ENCODE data around the gene SOS2.

Gene SOS2

GRCh38 chr14:50100805-50101204 is 130.6 kb downstream of the SOS2 start:
- Histone ChIP-seq H2AFZ (ENCODE audit: low read depth, low read length) (no peak overlapping the region), H3K9me3 (ENCODE audit: low read length) (no peaks in the 10 kb centered on the region), H3K4me1 (ENCODE audit: insufficient read depth, low read length) (no peaks in the 10 kb centered on the region), H3K4me3 (ENCODE audit: low read length) (no peak overlapping the region), H3K36me3 (ENCODE audit: insufficient read depth, low read length) (no peaks in the 10 kb centered on the region), H3K27me3 (ENCODE audit: insufficient read depth, low read length) (no peaks in the 10 kb centered on the region)

- Histone ChIP-seq H3K36me3 (ENCODE audit: insufficient read depth, low read length) (no peaks in the 10 kb centered on the region), H3K27me3 (ENCODE audit: insufficient read depth, low read length) (no peaks in the 10 kb centered on the region), H3K4me3 (ENCODE audit: low read length) (no peak overlapping the region), H3K9me3 (ENCODE audit: low read length) (no peaks in the 10 kb centered on the region), H2AFZ (ENCODE audit: low read depth, low read length) (no peak overlapping the region), H3K4me1 (ENCODE audit: insufficient read depth, low read length) (no peaks in the 10 kb centered on the region)
Observed at GRCh38 chr14:50099335-50099734, 132.0 kb downstream of the SOS2 start.

- H3K27me3 ChIP-seq (ENCODE audit: insufficient read depth, low read length): no peaks in the 10 kb centered on the region
- H3K4me1 ChIP-seq (ENCODE audit: insufficient read depth, low read length): no peaks in the 10 kb centered on the region
- no peaks in the 10 kb centered on the region for H3K36me3 ChIP-seq (ENCODE audit: insufficient read depth, low read length)
- no peaks in the 10 kb centered on the region for H3K9me3 ChIP-seq (ENCODE audit: low read length)
- H3K4me3 ChIP-seq (ENCODE audit: low read length): no peak overlapping the region
- no peak overlapping the region for H2AFZ ChIP-seq (ENCODE audit: low read depth, low read length)
Observed at GRCh38 chr14:50095895-50096294, 135.5 kb downstream of the SOS2 start.

GRCh38 chr14:50094056-50094755 is 137.2 kb downstream of the SOS2 start:
- H3K36me3 ChIP-seq (ENCODE audit: insufficient read depth, low read length): no peaks in the 10 kb centered on the region

GRCh38 chr14:50093496-50093895 is 137.9 kb downstream of the SOS2 start:
- Histone ChIP-seq H3K4me1 (ENCODE audit: insufficient read depth, low read length) (no peaks in the 10 kb centered on the region), H3K4me3 (ENCODE audit: low read length) (no peak overlapping the region), H3K36me3 (ENCODE audit: insufficient read depth, low read length) (no peaks in the 10 kb centered on the region), H3K27me3 (ENCODE audit: insufficient read depth, low read length) (no peaks in the 10 kb centered on the region), H2AFZ (ENCODE audit: low read depth, low read length) (no peak overlapping the region), H3K9me3 (ENCODE audit: low read length) (no peaks in the 10 kb centered on the region)

More at GRCh38 chr14:50094056-50094755, 137.2 kb downstream of the SOS2 start:
- no peaks in the 10 kb centered on the region for H3K4me1 ChIP-seq (ENCODE audit: insufficient read depth, low read length)
- H2AFZ ChIP-seq (ENCODE audit: low read depth, low read length): no peak overlapping the region
- no peak overlapping the region for H3K4me3 ChIP-seq (ENCODE audit: low read length)
- H3K9me3 ChIP-seq (ENCODE audit: low read length): no peaks in the 10 kb centered on the region
- no peaks in the 10 kb centered on the region for H3K27me3 ChIP-seq (ENCODE audit: insufficient read depth, low read length)

- Histone ChIP-seq H3K9me3 (ENCODE audit: low read length) (no peaks in the 10 kb centered on the region), H3K36me3 (ENCODE audit: insufficient read depth, low read length) (no peaks in the 10 kb centered on the region), H3K27me3 (ENCODE audit: insufficient read depth, low read length) (no peaks in the 10 kb centered on the region), H2AFZ (ENCODE audit: low read depth, low read length) (no peak overlapping the region), H3K4me1 (ENCODE audit: insufficient read depth, low read length) (no peaks in the 10 kb centered on the region), H3K4me3 (ENCODE audit: low read length) (no peak overlapping the region)
Observed at GRCh38 chr14:50092006-50092555, 139.3 kb downstream of the SOS2 start.

GRCh38 chr14:50091240-50091913 is 140.0 kb downstream of the SOS2 start:
- no peaks in the 10 kb centered on the region for H3K9me3 ChIP-seq (ENCODE audit: low read length)
- H3K36me3 ChIP-seq (ENCODE audit: insufficient read depth, low read length): no peaks in the 10 kb centered on the region
- no peaks in the 10 kb centered on the region for H3K4me1 ChIP-seq (ENCODE audit: insufficient read depth, low read length)
- no peak overlapping the region for H3K4me3 ChIP-seq (ENCODE audit: low read length)
- H3K27me3 ChIP-seq (ENCODE audit: insufficient read depth, low read length): no peaks in the 10 kb centered on the region
- H2AFZ ChIP-seq (ENCODE audit: low read depth, low read length): no peak overlapping the region

- Histone ChIP-seq H3K4me1 (ENCODE audit: insufficient read depth, low read length) (no peaks in the 10 kb centered on the region), H2AFZ (ENCODE audit: low read depth, low read length) (no peak overlapping the region), H3K36me3 (ENCODE audit: insufficient read depth, low read length) (no peaks in the 10 kb centered on the region), H3K4me3 (ENCODE audit: low read length) (no peak overlapping the region), H3K9me3 (ENCODE audit: low read length) (no peaks in the 10 kb centered on the region), H3K27me3 (ENCODE audit: insufficient read depth, low read length) (no peaks in the 10 kb centered on the region)
Observed at GRCh38 chr14:50089208-50089607, 142.2 kb downstream of the SOS2 start.

GRCh38 chr14:50088731-50089130 is 142.6 kb downstream of the SOS2 start:
- Histone ChIP-seq H3K27me3 (ENCODE audit: insufficient read depth, low read length) (no peaks in the 10 kb centered on the region), H3K36me3 (ENCODE audit: insufficient read depth, low read length) (no peaks in the 10 kb centered on the region), H2AFZ (ENCODE audit: low read depth, low read length) (no peak overlapping the region), H3K9me3 (ENCODE audit: low read length) (peaks cover 2% of the 10 kb centered on the region), H3K4me3 (ENCODE audit: low read length) (no peak overlapping the region), H3K4me1 (ENCODE audit: insufficient read depth, low read length) (no peaks in the 10 kb centered on the region)

GRCh38 chr14:50088117-50088515 is 143.3 kb downstream of the SOS2 start:
- no peaks in the 10 kb centered on the region for H3K36me3 ChIP-seq (ENCODE audit: insufficient read depth, low read length)
- H3K4me1 ChIP-seq (ENCODE audit: insufficient read depth, low read length): no peaks in the 10 kb centered on the region
- peaks cover 2% of the 10 kb centered on the region for H3K9me3 ChIP-seq (ENCODE audit: low read length)
- H3K4me3 ChIP-seq (ENCODE audit: low read length): no peak overlapping the region
- H3K27me3 ChIP-seq (ENCODE audit: insufficient read depth, low read length): no peaks in the 10 kb centered on the region
- no peak overlapping the region for H2AFZ ChIP-seq (ENCODE audit: low read depth, low read length)

- H3K36me3 ChIP-seq (ENCODE audit: insufficient read depth, low read length): no peaks in the 10 kb centered on the region
- no peak overlapping the region for H3K4me3 ChIP-seq (ENCODE audit: low read length)
- H3K9me3 ChIP-seq (ENCODE audit: low read length): peaks cover 2% of the 10 kb centered on the region
- H2AFZ ChIP-seq (ENCODE audit: low read depth, low read length): no peak overlapping the region
- H3K27me3 ChIP-seq (ENCODE audit: insufficient read depth, low read length): no peaks in the 10 kb centered on the region
- H3K4me1 ChIP-seq (ENCODE audit: insufficient read depth, low read length): no peaks in the 10 kb centered on the region
Observed at GRCh38 chr14:50087341-50088116, 143.8 kb downstream of the SOS2 start.

- H3K9me3 ChIP-seq (ENCODE audit: low read length): peaks cover 2% of the 10 kb centered on the region
- no peak overlapping the region for H2AFZ ChIP-seq (ENCODE audit: low read depth, low read length)
- no peak overlapping the region for H3K4me3 ChIP-seq (ENCODE audit: low read length)
- H3K27me3 ChIP-seq (ENCODE audit: insufficient read depth, low read length): no peaks in the 10 kb centered on the region
- no peaks in the 10 kb centered on the region for H3K4me1 ChIP-seq (ENCODE audit: insufficient read depth, low read length)
- H3K36me3 ChIP-seq (ENCODE audit: insufficient read depth, low read length): no peaks in the 10 kb centered on the region
Observed at GRCh38 chr14:50086321-50086711, 145.1 kb downstream of the SOS2 start.

Data from neuron (in vitro differentiated cells).